Measurements from ENCODE around the gene GPR141.
"Not testable (repeated sequence)": the region's sequence is repeated elsewhere in the genome, so short reads cannot be mapped to it uniquely, and the experiment has no call there.

The GPR141 gene

GRCh38 chr7:37690206-37690605 lies 6.6 kb downstream of the GPR141 start:
- no peak for DNase-seq

GRCh38 chr7:37694208-37695094 lies 10.9 kb downstream of the GPR141 start:
- DNase-seq = no peak

GRCh38 chr7:37698276-37698675 lies 14.7 kb downstream of the GPR141 start:
- DNase-seq = no peak

GRCh38 chr7:37698782-37699181 lies 15.2 kb downstream of the GPR141 start:
- DNase-seq = no peak

GRCh38 chr7:37701769-37702168 lies 18.2 kb downstream of the GPR141 start:
- DNase-seq = no peak

- no peak for DNase-seq
Measured at GRCh38 chr7:37703361-37703760, 19.8 kb downstream of the GPR141 start.

- DNase-seq = not testable (repeated sequence)
Measured at GRCh38 chr7:37704328-37704833, 20.8 kb downstream of the GPR141 start.

GRCh38 chr7:37705976-37706375 lies 22.4 kb downstream of the GPR141 start:
- DNase-seq = no peak

- DNase-seq = no peak
Measured at GRCh38 chr7:37706804-37707203, 23.2 kb downstream of the GPR141 start.

- DNase-seq = no peak
Measured at GRCh38 chr7:37707754-37708485, 24.4 kb downstream of the GPR141 start.

GRCh38 chr7:37709631-37710509 lies 26.3 kb downstream of the GPR141 start:
- DNase-seq = no peak

GRCh38 chr7:37713613-37714012 lies 30.0 kb downstream of the GPR141 start:
- DNase-seq = no peak

- no peak for DNase-seq
Measured at GRCh38 chr7:37714606-37715005, 31.0 kb downstream of the GPR141 start.

GRCh38 chr7:37718585-37718984 lies 35.0 kb downstream of the GPR141 start:
- no peak for DNase-seq

GRCh38 chr7:37719077-37719476 lies 35.5 kb downstream of the GPR141 start:
- DNase-seq = no peak

GRCh38 chr7:37724732-37725131 lies 41.2 kb downstream of the GPR141 start:
- DNase-seq = no peak

GRCh38 chr7:37726016-37726415 lies 42.5 kb downstream of the GPR141 start:
- DNase-seq = no peak

- no peak for DNase-seq
Measured at GRCh38 chr7:37728747-37729146, 45.2 kb downstream of the GPR141 start.

GRCh38 chr7:37729181-37729580 lies 45.6 kb downstream of the GPR141 start:
- DNase-seq = no peak

- no peak for DNase-seq
Measured at GRCh38 chr7:37730501-37730900, 46.9 kb downstream of the GPR141 start.

GRCh38 chr7:37732253-37732652 lies 48.7 kb downstream of the GPR141 start:
- no peak for DNase-seq

- no peak for DNase-seq
Measured at GRCh38 chr7:37732888-37733287, 49.3 kb downstream of the GPR141 start.

- no peak for DNase-seq
Measured at GRCh38 chr7:37735196-37735595, 51.6 kb downstream of the GPR141 start.

Measured in retina (tissue), 1 donor.